ENCODE results near the gene WDFY3. TPM values are rescaled to one million over a fixed set of nuclear protein-coding genes. Genes with fewer than 3 reads are reported as not detected.

Gene WDFY3
- total and polyA plus RNA-seq, 2 of the 13 experiments (the other 11 are each of a cell fraction or from before 2014, with no cell fraction given) = 16.7 to 24.5 TPM

GRCh38 chr4:84661191-84661939, 305.1 kb downstream of the WDFY3 start:
- no TSS peak for BruUV-seq (replicated peaks)
- Histone ChIP-seq H3K4me2 (ENCODE audit: low read depth, low read length) (peak overlapping the region; percentile 45), H3K36me3 (replicated peaks in 1 of 2; ENCODE audit: control insufficient read depth in 1 of 2, insufficient read depth in 2 of 2, low read length in 2 of 2) (no peaks in the 10 kb centered on the region), H3K27me3 (ENCODE audit: control insufficient read depth in 1 of 2, insufficient read depth in 2 of 2, low read length in 2 of 2) (no peaks in the 10 kb centered on the region), H3K27ac (ENCODE audit: extremely low read length, insufficient read depth, low read length) (peak overlapping the region; percentile 60), H3K9me3 (ENCODE audit: low read length) (peaks cover 22% of the 10 kb centered on the region), H2AFZ (ENCODE audit: low read length) (no peak overlapping the region), H4K20me1 (ENCODE audit: insufficient read depth, low read length) (no peaks in the 10 kb centered on the region), H3K9ac (ENCODE audit: insufficient read depth, low read depth, low read length) (no peak overlapping the region), H3K4me3 (replicated peaks in 1 of 3; ENCODE audit: insufficient read depth in 1 of 3, low read depth in 2 of 3, low read length in 3 of 3) (peak overlapping the region in 1 of 3 experiments; percentile 8; a peak in 1 of 6 replicates), H3K79me2 (ENCODE audit: insufficient read depth, low read length) (no peaks in the 10 kb centered on the region), H3K4me1 (ENCODE audit: insufficient read depth, low read length) (peaks cover 41% of the 10 kb centered on the region)
- FAIRE-seq = peak; percentile 56
- DNase-seq (ENCODE audit: low spot score) = peak; percentile 78
- intact Hi-C loops (cut with micrococcal nuclease; ENCODE audit: unreplicated experiment) = no loop called here
- ChIA-PET CTCF (ENCODE audit: low intra/inter-chr PET ratio, low total read pairs) (no interaction called here), POLR2A (no interaction called here)
- 7% methylated on average over 4 of the region's 4 CpGs for WGBS (ENCODE audit: low lambda C conversion rate)
- in situ Hi-C loops (cut with HindIII; ENCODE audit: extremely low pct_ligation_motif_present, low pct_unique_long_range_greater_than_20kb) = no loop called here
- peak; percentile 85 for ATAC-seq
- no peak for TF ChIP-seq XRCC5 (optimal IDR thresholded peaks at IDR 0.05; ENCODE audit: low read length)
- peak; percentile 22; the same call in 1 of the 2 replicates for TF ChIP-seq GATAD2A (CRISPR knock-in tag; IDR thresholded peaks at IDR 0.05)
- TF ChIP-seq MAX (IDR thresholded peaks at IDR 0.05) = no peak; the same call in 1 of the 2 replicates
- TF ChIP-seq HMG20B (CRISPR knock-in tag; conservative IDR thresholded peaks at IDR 0.05) = no peak
- no peak for TF ChIP-seq ZNF549 (CRISPR knock-in tag; IDR thresholded peaks at IDR 0.05)
- TF ChIP-seq ETV5 (CRISPR knock-in tag; IDR thresholded peaks at IDR 0.05; ENCODE audit: borderline replicate concordance) = peak; percentile 51; the same call in 1 of the 2 replicates
- TF ChIP-seq HDAC2 (CRISPR knock-in tag; IDR thresholded peaks at IDR 0.05) = peak; percentile 41; the same call in 1 of the 2 replicates
- no peak for TF ChIP-seq FOXA1 (IDR thresholded peaks at IDR 0.05)
- peak; percentile 60; the same call in 1 of the 2 replicates for TF ChIP-seq FOXA1 (CRISPR knock-in tag; IDR thresholded peaks at IDR 0.05)
- TF ChIP-seq PHF21A (CRISPR knock-in tag; IDR thresholded peaks at IDR 0.05) = 0 out of 2 replicates have a peak, but pooled peaks have one; percentile 39
- no peak for TF ChIP-seq CENPBD1 (CRISPR knock-in tag; IDR thresholded peaks at IDR 0.05; ENCODE audit: borderline replicate concordance, low read depth)
- peak; percentile 27; the same call in 1 of the 2 replicates for TF ChIP-seq GATA4 (IDR thresholded peaks at IDR 0.05; ENCODE audit: borderline replicate concordance, low read depth)
- TF ChIP-seq GTF3A (CRISPR knock-in tag; conservative IDR thresholded peaks at IDR 0.05) = no peak
- TF ChIP-seq PPARG (CRISPR knock-in tag; conservative IDR thresholded peaks at IDR 0.05) = peak; percentile 40; the same call in 1 of the 2 replicates
- no peak for TF ChIP-seq GLMP (CRISPR knock-in tag; IDR thresholded peaks at IDR 0.05; ENCODE audit: borderline replicate concordance)
- no peak for TF ChIP-seq ZBTB20 (CRISPR knock-in tag; IDR thresholded peaks at IDR 0.05; ENCODE audit: borderline replicate concordance, low read depth)
- TF ChIP-seq IKZF1 (IDR thresholded peaks at IDR 0.05) = no peak
- TF ChIP-seq NR2F2 (IDR thresholded peaks at IDR 0.05; ENCODE audit: borderline replicate concordance, low read depth) = peak; percentile 67; the same call in 1 of the 2 replicates
- TF ChIP-seq TIGD3 (CRISPR knock-in tag; IDR thresholded peaks at IDR 0.05; ENCODE audit: borderline replicate concordance) = no peak
- TF ChIP-seq KLF15 (CRISPR knock-in tag; IDR thresholded peaks at IDR 0.05; ENCODE audit: borderline replicate concordance) = no peak
- peak; percentile 52; the same call in 1 of the 2 replicates for TF ChIP-seq SOX5 (CRISPR knock-in tag; IDR thresholded peaks at IDR 0.05; ENCODE audit: borderline replicate concordance)
